Motor neuron (in vitro differentiated cells): Measurements from ENCODE around the gene MAS1. TPM values are rescaled to one million over a fixed set of nuclear protein-coding genes. Genes with fewer than 3 reads are reported as not detected.
"Not testable (repeated sequence)": the region's sequence is repeated elsewhere in the genome, so short reads cannot be mapped to it uniquely, and the experiment has no call there.

ENCODE experiments used
- ATAC-seq, 8 experiments: fragments of 200-7000 bp; cut with Tn5 transposase; replicated peaks in 6 of 8; 2 replicates each; pipeline ENCODE4 v1.8.0; 2021; ENCODE audit warnings: mild to moderate bottlenecking in 8 of 8, moderate library complexity in 8 of 8
- H3K27ac ChIP-seq, 2 donors: fragments of 250-450 bp; sonication (Bioruptor Pico); 2 replicates each; pipeline ENCODE4 v1.9.0; 2021; ENCODE audit warnings: antibody characterized with exemption in 2 of 2, mild to moderate bottlenecking in 2 of 2, moderate library complexity in 1 of 2
- H3K4me1 ChIP-seq, 2 donors: fragments of 250-450 bp; sonication (Bioruptor Pico); replicated peaks in 1 of 2; 2 replicates each; pipeline ENCODE4 v1.6.1; 2021; ENCODE audit warnings: antibody characterized with exemption in 2 of 2, mild to moderate bottlenecking in 2 of 2, moderate library complexity in 1 of 2
- H3K4me3 ChIP-seq, 5 donors: fragments of 250-450 bp; sonication (Bioruptor Pico); 2 replicates each; pipeline ENCODE4 v1.9.0; 2021; ENCODE audit warnings: antibody characterized with exemption in 5 of 5, mild to moderate bottlenecking in 5 of 5, moderate library complexity in 4 of 5
- WGBS, 10 experiments: fragments of 450-650 bp; shearing (Covaris generic); methylation state at CpG; one replicate each; pipeline ENCODE4 v1.0.0; 2022; 5-methylcytosine and 5-hydroxymethylcytosine counted together
- in situ Hi-C, 9 experiments: fragments of 400-800 bp; cut with MboI; loops; one replicate each; pipeline ENCODE4 v1.15.0; 2021; ENCODE audit warnings: low sequenced_read_pairs in 9 of 9, low pct_unique_long_range_greater_than_20kb in 2 of 9; ENCODE audit not compliant: unreplicated experiment in 9 of 9
- total RNA-seq, 8 experiments: library from RNA; unstranded; fragments of 300-600 nt; gene quantifications; 2 replicates each; pipeline versions ENCODE4 v1.2.3 to v1.2.4, GENCODE V29; 2022

MAS1 gene
- total RNA-seq, 8 experiments from 2014 or later: 0.05 to 0.66 (median 0.31) TPM; not detected in 2

GRCh38 chr6:159910342-159910741 lies 19.6 kb downstream of the MAS1 start:
- no peak for ATAC-seq
- WGBS, 10 experiments: 60 to 93% (median 74%) methylated on average over 1 to 3 of the region's 5 CpGs; no CpG with 5 or more reads in 6 of the 10 experiments

GRCh38 chr6:159913375-159913774 lies 22.6 kb downstream of the MAS1 start:
- in situ Hi-C loops: no loop called here
- H3K27ac ChIP-seq: no peak overlapping the region
- H3K4me1 ChIP-seq: no peaks in the 10 kb centered on the region
- H3K4me3 ChIP-seq: no peak overlapping the region
- WGBS, 10 experiments: 0 to 80% (median 60%) methylated on average over 1 to 2 of the region's 2 CpGs; no CpG with 5 or more reads in 4 of the 10 experiments
- no peak for ATAC-seq

More at GRCh38 chr6:159910342-159910741, 19.6 kb downstream of the MAS1 start:
- no peaks in the 10 kb centered on the region for H3K4me1 ChIP-seq
- in situ Hi-C loops: no loop called here
- H3K27ac ChIP-seq: no peak overlapping the region
- H3K4me3 ChIP-seq: no peak overlapping the region

GRCh38 chr6:159913862-159914564 lies 23.2 kb downstream of the MAS1 start:
- no peak for ATAC-seq
- 52 to 93% (median 77%) methylated on average over 1 to 6 of the region's 6 CpGs for WGBS, 10 experiments

GRCh38 chr6:159914565-159914923 lies 23.8 kb downstream of the MAS1 start:
- no peak overlapping the region for H3K4me3 ChIP-seq
- WGBS, 10 experiments: 35 to 92% (median 77%) methylated on average over 1 to 3 of the region's 3 CpGs; no CpG with 5 or more reads in 6 of the 10 experiments
- in situ Hi-C loops: no loop called here
- H3K4me1 ChIP-seq: no peaks in the 10 kb centered on the region
- no peak for ATAC-seq
- H3K27ac ChIP-seq: no peak overlapping the region

More at GRCh38 chr6:159913862-159914564, 23.2 kb downstream of the MAS1 start:
- Histone ChIP-seq H3K27ac (no peak overlapping the region), H3K4me1 (no peaks in the 10 kb centered on the region), H3K4me3 (no peak overlapping the region)
- in situ Hi-C loops: no loop called here

DNA sequence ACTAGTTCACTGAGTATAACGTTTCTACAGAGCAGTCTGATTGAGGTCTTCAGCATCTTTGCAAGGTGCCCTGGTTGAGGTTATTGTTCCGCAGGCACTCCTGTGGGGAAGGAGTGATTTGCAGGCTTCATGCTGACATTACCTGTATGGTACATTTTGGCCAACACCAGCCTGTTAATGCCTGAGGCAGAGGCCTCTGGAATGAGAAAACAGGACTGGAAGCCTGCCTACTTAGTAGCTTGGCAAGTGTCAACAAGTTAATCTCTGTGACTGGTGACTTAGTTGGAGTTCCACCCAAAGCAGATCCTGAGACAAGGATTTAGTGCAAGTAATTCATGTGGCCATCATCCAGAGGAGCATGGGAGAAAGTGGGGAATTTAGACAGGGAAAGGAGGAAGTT lies 24.6 kb downstream of the MAS1 start:
- Histone ChIP-seq H3K27ac (no peak overlapping the region), H3K4me3 (no peak overlapping the region), H3K4me1 (no peaks in the 10 kb centered on the region)
- 20 to 100% (median 40%) methylated on average over 1 to 2 of the region's 2 CpGs; no CpG with 5 or more reads in 5 of the 10 experiments for WGBS, 10 experiments
- in situ Hi-C loops: no loop called here
- no peak for ATAC-seq

GRCh38 chr6:159916237-159916636 lies 25.4 kb downstream of the MAS1 start:
- in situ Hi-C loops: no loop called here
- ATAC-seq: no peak
- H3K4me1 ChIP-seq: no peaks in the 10 kb centered on the region
- no peak overlapping the region for H3K4me3 ChIP-seq
- WGBS, 10 experiments: 40 to 100% (median 70%) methylated on average over 1 to 3 of the region's 4 CpGs; no CpG with 5 or more reads in 1 of the 10 experiments
- no peak overlapping the region for H3K27ac ChIP-seq

- ATAC-seq: peak in 3 of 8 experiments; percentile 30 to 87 (median 64)
- Histone ChIP-seq H3K27ac (no peak overlapping the region), H3K4me3 (no peak overlapping the region), H3K4me1 (no peaks in the 10 kb centered on the region)
- WGBS, 10 experiments: 0 to 94% (median 79%) methylated on average over 2 to 8 of the region's 9 CpGs; no CpG with 5 or more reads in 2 of the 10 experiments
- in situ Hi-C loops: no loop called here
Measured at GRCh38 chr6:159916752-159917151, 26.0 kb downstream of the MAS1 start.

- Histone ChIP-seq H3K27ac (no peak overlapping the region), H3K4me3 (no peak overlapping the region), H3K4me1 (no peaks in the 10 kb centered on the region)
- in situ Hi-C loops: no loop called here
- ATAC-seq: peak in 2 of 8 experiments; percentile 29 to 63
- WGBS, 10 experiments: 37 to 100% (median 86%) methylated on average over 1 to 5 of the region's 7 CpGs; no CpG with 5 or more reads in 1 of the 10 experiments
Measured at GRCh38 chr6:159919011-159919511, 28.3 kb downstream of the MAS1 start.

DNA sequence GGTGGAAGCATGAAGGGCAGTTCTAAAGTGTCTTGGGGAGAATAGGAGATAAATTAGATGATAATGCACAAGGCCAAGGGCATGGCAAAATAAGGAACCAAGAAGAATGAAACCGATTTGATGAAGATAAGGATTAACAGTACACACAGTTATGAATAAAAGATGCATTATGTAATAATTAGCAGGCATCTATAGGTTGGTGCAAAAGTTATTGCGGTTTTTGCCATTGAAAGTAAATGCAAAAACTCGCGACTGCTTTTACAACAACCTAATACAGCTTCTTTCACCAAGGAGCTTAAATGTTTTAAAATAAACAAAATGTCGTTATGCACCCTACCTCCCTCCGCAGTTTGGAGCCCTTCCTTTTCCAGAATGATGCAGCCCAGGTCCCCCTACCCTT lies 29.0 kb downstream of the MAS1 start:
- in situ Hi-C loops: no loop called here
- no peak overlapping the region for H3K27ac ChIP-seq
- no peak for ATAC-seq
- 20 to 90% (median 76%) methylated on average over 1 to 6 of the region's 6 CpGs for whole genome bisulfite sequencing, 10 experiments
- no peak overlapping the region for H3K4me3 ChIP-seq
- H3K4me1 ChIP-seq: no peaks in the 10 kb centered on the region

DNA sequence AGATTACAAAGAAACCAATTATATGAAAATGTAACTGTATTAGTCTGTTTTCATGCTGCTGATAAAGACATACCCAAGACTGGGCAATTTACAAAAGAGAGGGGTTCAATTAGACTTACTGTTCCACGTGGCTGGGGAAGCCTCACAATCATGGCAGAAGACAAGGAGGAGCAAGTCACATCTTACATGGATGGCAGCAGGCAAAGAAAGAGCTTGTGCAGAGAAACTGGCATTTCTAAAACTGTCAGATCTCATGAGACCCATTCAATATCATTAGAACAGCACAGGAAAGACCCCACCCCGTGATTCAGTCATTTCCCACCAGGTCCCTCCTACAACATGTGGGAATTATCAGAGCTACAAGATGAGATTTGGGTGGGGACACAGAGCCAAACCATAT lies 33.4 kb downstream of the MAS1 start:
- WGBS, 10 experiments: 0 to 46% (median 34%) methylated on average over 1 to 2 of the region's 2 CpGs; no CpG with 5 or more reads in 4 of the 10 experiments
- in situ Hi-C loops, ATAC-seq, H3K4me1 ChIP-seq, H3K4me3 ChIP-seq, H3K27ac ChIP-seq: not testable (repeated sequence)

DNA sequence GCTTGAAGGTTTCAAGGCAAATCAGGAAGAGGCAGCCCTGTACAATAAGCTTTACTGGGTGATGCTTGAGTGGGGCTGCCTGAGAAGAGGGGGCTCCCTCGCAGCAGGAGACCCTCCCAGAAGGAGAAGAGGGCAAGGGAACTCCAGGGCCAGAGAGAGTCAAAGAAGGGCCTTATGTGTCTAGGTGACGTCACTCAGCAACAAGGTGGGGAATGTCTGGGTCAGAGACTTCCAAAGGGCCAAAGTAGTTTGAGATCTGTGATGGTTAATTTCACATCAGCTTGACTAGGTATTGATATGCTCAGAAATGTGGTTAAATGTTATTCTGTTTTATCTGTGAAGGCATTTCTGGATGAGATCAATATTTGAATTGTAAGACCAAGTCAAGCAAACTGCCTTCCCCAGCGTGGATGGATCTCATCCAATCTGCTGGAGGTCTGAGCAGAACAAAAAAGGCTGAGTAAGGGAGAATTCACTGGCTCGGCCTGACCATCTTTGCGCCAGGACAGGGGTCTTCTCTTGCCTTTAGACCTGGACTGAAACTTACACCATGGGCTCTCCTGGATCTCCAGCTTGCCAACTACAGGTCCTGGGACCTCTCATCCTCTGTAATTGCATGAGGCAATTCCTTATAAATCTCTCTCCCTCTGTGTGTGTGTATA lies 35.9 kb downstream of the MAS1 start:
- 17 to 96% (median 80%) methylated on average over 1 to 5 of the region's 5 CpGs; no CpG with 5 or more reads in 1 of the 10 experiments for WGBS, 10 experiments
- in situ Hi-C loops: no loop called here
- no peak for ATAC-seq
- no peak overlapping the region for H3K27ac ChIP-seq
- H3K4me1 ChIP-seq: no peaks in the 10 kb centered on the region
- no peak overlapping the region for H3K4me3 ChIP-seq

DNA sequence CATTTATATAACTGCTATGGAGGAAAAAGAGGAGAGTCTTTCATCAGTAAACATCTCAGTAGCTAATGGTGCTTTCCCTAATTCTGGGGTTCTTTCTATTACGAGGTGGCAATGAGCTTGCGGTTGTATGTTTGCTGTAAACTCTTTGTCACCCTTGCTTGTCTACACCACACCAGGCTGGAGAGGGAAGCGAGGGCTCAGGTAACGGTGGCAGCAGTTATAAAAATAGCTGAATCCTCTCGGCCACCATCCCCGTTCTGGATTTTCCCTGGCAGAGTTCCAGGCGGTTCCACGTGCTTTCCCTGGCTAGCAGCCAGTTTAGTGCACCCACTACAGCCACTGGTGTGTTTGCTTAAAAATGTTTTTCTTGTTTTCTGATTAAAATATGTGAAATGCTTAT lies 39.0 kb downstream of the MAS1 start:
- in situ Hi-C loops: no loop called here
- ATAC-seq: no peak
- H3K27ac ChIP-seq: no peak overlapping the region
- WGBS, 10 experiments: 16 to 85% (median 64%) methylated on average over 2 to 6 of the region's 8 CpGs; no CpG with 5 or more reads in 4 of the 10 experiments
- H3K4me1 ChIP-seq: no peaks in the 10 kb centered on the region
- H3K4me3 ChIP-seq: no peak overlapping the region

GRCh38 chr6:159931112-159931511 lies 40.3 kb downstream of the MAS1 start:
- no peak overlapping the region for H3K27ac ChIP-seq
- in situ Hi-C loops: no loop called here
- 67 to 100% (median 88%) methylated on average over 1 to 3 of the region's 3 CpGs; no CpG with 5 or more reads in 2 of the 10 experiments for WGBS, 10 experiments
- H3K4me3 ChIP-seq: no peak overlapping the region
- no peak for ATAC-seq
- H3K4me1 ChIP-seq: no peaks in the 10 kb centered on the region
